Peyer's patch (tissue), 4 donors: Measurements from ENCODE around the gene SLBP. TPM values are rescaled to one million over a fixed set of nuclear protein-coding genes. Genes with fewer than 3 reads are reported as not detected.

ENCODE experiments used
- DNase-seq, 3 donors: peaks; one replicate each; pipeline ENCODE4 v3.0.0-alpha.2; 2017 to 2019
- H3K27ac ChIP-seq, 4 donors: fragments of 200-600 bp; sonication (generic); one replicate each; pipeline ENCODE4 v1.5.1; 2016 to 2019
- H3K27me3 ChIP-seq, 2 donors: fragments of 200-600 bp; sonication (generic); one replicate each; pipeline ENCODE4 v1.5.1; 2019
- H3K36me3 ChIP-seq, 3 donors: fragments of 200-600 bp; sonication (generic); one replicate each; pipeline ENCODE4 v1.5.1; 2016 to 2019
- H3K4me1 ChIP-seq, 4 donors: fragments of 200-600 bp; sonication (generic); one replicate each; pipeline ENCODE4 v1.5.1; 2016 to 2019
- H3K4me3 ChIP-seq, 4 donors: fragments of 200-600 bp; sonication (generic); 1 replicate in 3 of 4; 2 replicates in 1 of 4; pipeline ENCODE4 v1.5.1; 2016 to 2019; ENCODE audit warnings: mild to moderate bottlenecking in 1 of 4
- H3K9me3 ChIP-seq, 4 donors: fragments of 200-600 bp; sonication (generic); one replicate each; pipeline ENCODE4 v1.5.1; 2016 to 2019; ENCODE audit warnings: mild to moderate bottlenecking in 1 of 4
- CTCF ChIP-seq, 6 experiments: fragments of 450-650 bp in 4 of 6; fragments of 200-600 bp in 2 of 6; sonication (generic) in 1 of 6; IDR thresholded peaks; one replicate each; pipeline ENCODE4 v1.5.1; 2017 to 2019; ENCODE audit warnings: antibody characterized with exemption in 6 of 6, mild to moderate bottlenecking in 3 of 6, moderate library complexity in 1 of 6
- POLR2A ChIP-seq, 2 donors: fragments of 450-650 bp; IDR thresholded peaks; one replicate each; pipeline ENCODE4 v1.5.1; 2017; ENCODE audit warnings: antibody characterized with exemption in 2 of 2, mild to moderate bottlenecking in 2 of 2, moderate library complexity in 2 of 2
- total RNA-seq, 4 donors: library from RNA; depleted of rRNA; stranded (reverse); fragments of >200 nt; gene quantifications; one replicate each; pipeline ENCODE4 v1.1.0, GENCODE V29; 2016

SLBP gene
- total RNA-seq, 4 donors from 2014 or later: 18.4 to 86.6 (median 26.2) TPM

GRCh38 chr4:1720163-1720983 is 8.3 kb upstream of the SLBP start:
- Histone ChIP-seq H3K9me3 (no peaks in the 10 kb centered on the region), H3K4me3 (peak overlapping the region; percentile 73 to 86 (median 85)), H3K4me1 (peaks cover 0 to 49% (median 41%) of the 10 kb centered on the region in 4 donors), H3K36me3 (peaks cover 0 to 22% (median 0%) of the 10 kb centered on the region in 3 donors), H3K27ac (peak overlapping the region; percentile 95 to 98 (median 97)), H3K27me3 (no peaks in the 10 kb centered on the region)
- peak in 1 of 6 experiments; percentile 6 for TF ChIP-seq CTCF (IDR thresholded peaks at IDR 0.05)
- TF ChIP-seq POLR2A (IDR thresholded peaks at IDR 0.05): no peak
- DNase-seq: peak; percentile 45 to 82 (median 74)

- Histone ChIP-seq H3K4me3 (no peak overlapping the region), H3K27me3 (no peaks in the 10 kb centered on the region), H3K9me3 (no peaks in the 10 kb centered on the region), H3K27ac (peak overlapping the region in 1 of 4 donors; percentile 71), H3K36me3 (peaks cover 0 to 22% (median 0%) of the 10 kb centered on the region in 3 donors), H3K4me1 (peaks cover 0 to 52% (median 47%) of the 10 kb centered on the region in 4 donors)
- no peak for TF ChIP-seq CTCF (IDR thresholded peaks at IDR 0.05)
- no peak for TF ChIP-seq POLR2A (IDR thresholded peaks at IDR 0.05)
- peak in 2 of 3 donors; percentile 69 to 76 for DNase-seq
Observed at GRCh38 chr4:1718095-1718850, 6.2 kb upstream of the SLBP start.

GRCh38 chr4:1717129-1718094 is 5.3 kb upstream of the SLBP start:
- H3K4me1 ChIP-seq: peaks cover 0 to 47% (median 41%) of the 10 kb centered on the region in 4 donors

GRCh38 chr4:1716065-1716945 is 4.2 kb upstream of the SLBP start:
- no peaks in the 10 kb centered on the region for H3K9me3 ChIP-seq
- peaks cover 0 to 36% (median 33%) of the 10 kb centered on the region in 4 donors for H3K4me1 ChIP-seq
- no peak overlapping the region for H3K4me3 ChIP-seq
- peak in 1 of 3 donors; percentile 44 for DNase-seq
- peaks cover 0 to 22% (median 0%) of the 10 kb centered on the region in 3 donors for H3K36me3 ChIP-seq
- peak overlapping the region in 1 of 4 donors; percentile 100 for H3K27ac ChIP-seq
- TF ChIP-seq POLR2A (IDR thresholded peaks at IDR 0.05) (no peak), CTCF (IDR thresholded peaks at IDR 0.05) (no peak)
- no peaks in the 10 kb centered on the region for H3K27me3 ChIP-seq

More at GRCh38 chr4:1717129-1718094, 5.3 kb upstream of the SLBP start:
- H3K27ac ChIP-seq: peak overlapping the region in 1 of 4 donors; percentile 100
- H3K9me3 ChIP-seq: no peaks in the 10 kb centered on the region
- H3K36me3 ChIP-seq: peaks cover 0 to 22% (median 0%) of the 10 kb centered on the region in 3 donors
- peak in 1 of 3 donors; percentile 48 for DNase-seq
- TF ChIP-seq CTCF (IDR thresholded peaks at IDR 0.05): no peak
- TF ChIP-seq POLR2A (IDR thresholded peaks at IDR 0.05): no peak
- H3K27me3 ChIP-seq: no peaks in the 10 kb centered on the region
- H3K4me3 ChIP-seq: no peak overlapping the region
